GM10847 (cell line): ENCODE measurements around the gene HNRNPD.

Experiments used
- POLR2A ChIP-seq: IDR thresholded peaks from 2 replicates; pipeline ENCODE4 v1.6.1; 2011; ENCODE audit not compliant: insufficient read length; ENCODE audit errors: extremely low read depth

The HNRNPD gene

DNA sequence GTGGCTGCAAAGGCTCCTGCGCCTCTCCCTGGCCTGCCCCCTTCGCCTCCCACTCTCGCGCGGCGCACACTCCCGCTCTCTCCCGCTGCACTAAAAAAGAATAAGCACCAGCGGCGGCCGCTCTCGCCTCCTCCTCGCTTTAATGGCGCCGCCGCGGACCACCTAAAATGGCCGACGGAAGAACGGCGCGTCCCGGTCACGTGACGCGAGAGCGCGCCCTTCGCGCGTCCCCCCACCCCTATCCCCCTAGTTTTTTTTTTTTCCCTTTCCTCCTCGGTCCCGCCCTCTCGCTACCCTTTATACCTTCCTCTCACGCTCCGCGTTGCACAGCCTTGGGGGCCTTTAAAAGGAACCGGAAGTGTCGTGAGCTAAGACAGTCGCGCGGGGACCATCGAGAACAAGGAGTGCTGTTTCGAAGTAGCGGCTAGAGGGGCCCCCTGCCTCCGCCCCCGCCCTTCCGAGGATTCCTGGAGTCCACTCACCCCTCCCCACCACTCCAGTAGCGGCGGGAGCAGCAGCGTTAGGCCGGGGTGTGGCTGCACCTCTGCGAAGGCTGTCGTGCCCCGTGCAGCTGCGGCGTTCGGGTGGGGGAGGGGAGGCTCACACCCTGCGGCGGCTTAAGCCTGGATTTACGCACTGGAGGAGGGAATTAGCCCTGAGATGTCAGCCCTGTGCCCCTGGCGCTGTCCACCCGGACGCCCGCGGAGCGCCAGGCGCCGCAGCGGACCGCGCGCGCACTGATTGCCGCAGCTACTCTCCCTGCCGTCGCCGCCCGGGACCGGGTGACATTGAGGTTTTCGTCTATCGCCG, at the start of gene HNRNPD:
HNRNPD (minus strand) TSS at position 176 of the 810 bp plus-strand sequence. CDS start 313 bp downstream, outside the sequence.
- peak; percentile 94 for TF ChIP-seq POLR2A

GRCh38 chr4:82422616-82423015, 48.8 kb upstream of the HNRNPD start:
- no peak for TF ChIP-seq POLR2A

DNA sequence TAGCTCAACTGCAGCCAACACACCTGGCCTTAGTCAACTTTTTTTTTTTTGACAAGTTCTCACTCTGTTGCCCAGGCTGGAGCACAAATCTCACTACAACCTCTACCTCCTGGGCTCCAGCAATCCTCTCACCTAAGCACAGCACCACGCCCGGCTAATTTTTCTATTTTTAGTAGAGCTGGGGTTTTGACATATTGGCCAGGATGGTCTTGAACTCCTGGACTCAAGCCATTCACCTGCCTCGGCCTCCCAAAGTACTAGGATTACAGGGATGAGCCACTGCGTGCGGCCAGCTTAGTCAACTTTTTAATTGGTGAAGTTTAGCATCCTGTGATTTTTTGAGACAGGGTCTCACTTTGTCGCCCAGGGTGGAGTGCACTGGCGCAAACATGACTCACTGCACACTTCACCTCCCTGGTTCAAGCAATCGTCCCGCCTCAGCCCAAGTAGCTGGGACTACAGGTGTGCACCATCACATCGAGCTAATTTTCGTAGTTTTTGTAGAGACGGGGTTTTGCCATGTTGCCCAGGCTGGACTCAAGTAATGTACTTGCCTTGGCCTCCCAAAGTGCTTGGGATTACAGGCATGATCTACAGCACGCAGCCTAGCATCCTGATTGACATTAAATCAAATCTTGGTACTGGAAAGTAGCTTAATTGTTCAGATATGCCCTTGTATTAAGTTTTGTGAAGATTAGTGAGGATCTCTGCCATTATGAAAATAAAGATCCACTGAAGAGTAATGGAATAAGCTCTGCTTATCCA, 48.2 kb upstream of the HNRNPD start:
- TF ChIP-seq POLR2A, result no peak

GRCh38 chr4:82419451-82419850, 45.7 kb upstream of the HNRNPD start:
- TF ChIP-seq POLR2A, result no peak

DNA sequence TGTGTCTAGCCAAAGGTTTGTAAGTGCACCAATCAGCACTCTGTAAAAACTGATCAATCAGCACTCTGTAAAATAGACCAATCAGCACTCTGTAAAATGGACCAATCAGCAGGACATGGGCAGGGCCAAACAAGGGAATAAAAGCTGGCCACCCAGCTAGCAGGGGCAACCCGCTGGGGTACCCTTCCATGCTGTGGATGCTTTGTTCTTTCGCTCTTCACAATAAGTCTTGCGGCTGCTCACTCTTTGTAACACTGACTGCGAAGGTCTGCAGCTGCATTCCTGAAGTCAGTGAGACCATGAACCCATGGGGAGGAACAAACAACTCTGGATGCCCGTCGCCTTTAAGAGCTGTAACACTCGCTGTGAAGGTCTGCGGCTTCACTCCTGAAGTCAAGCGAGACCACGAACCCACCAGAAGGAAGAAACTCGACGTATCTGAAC, 42.2 kb upstream of the HNRNPD start:
- no peak for TF ChIP-seq POLR2A

DNA sequence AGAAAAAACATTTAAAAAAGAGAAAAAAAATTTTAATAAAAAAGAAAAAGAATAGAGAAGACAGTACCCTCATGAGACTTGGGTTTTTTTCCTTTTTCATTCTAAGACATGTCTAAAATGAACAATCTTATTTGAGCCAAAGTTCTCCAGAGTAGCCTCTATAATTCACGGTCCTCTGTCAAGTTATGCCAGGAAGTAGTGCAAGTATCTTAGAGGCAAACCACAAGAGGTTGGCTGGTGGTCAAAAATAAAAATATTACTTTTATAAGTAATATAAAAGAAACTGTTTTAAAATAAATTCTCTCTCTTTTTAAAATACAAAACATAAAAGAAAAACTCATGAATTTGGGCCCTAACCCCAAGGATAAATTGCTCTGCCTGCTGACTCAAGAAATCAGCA, 29.9 kb upstream of the HNRNPD start:
- TF ChIP-seq POLR2A, result no peak

- no peak for TF ChIP-seq POLR2A
Observed at GRCh38 chr4:82402196-82402775, 28.5 kb upstream of the HNRNPD start.

DNA sequence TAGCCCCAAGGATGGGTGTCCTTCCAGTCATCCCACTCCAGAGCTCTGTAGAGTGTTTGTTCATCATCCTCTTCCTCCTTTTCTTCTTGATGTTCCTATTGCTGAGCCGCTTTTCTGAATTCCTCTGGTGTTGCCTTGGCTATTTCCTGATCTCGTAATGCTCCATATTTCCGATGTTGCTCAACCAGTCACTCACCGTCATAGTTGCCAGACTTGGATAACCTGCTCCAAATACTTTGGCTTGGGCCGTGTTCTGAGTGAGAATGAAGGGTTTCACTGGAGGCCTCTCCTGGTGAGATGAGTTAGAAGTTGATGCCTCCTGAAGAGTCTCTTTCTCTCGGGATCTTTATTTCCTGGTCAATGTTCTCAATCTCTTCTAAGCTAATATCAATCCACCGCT, 27.8 kb upstream of the HNRNPD start:
- TF ChIP-seq POLR2A, result no peak

GRCh38 chr4:82398263-82398662, 24.5 kb upstream of the HNRNPD start:
- no peak for TF ChIP-seq POLR2A

DNA sequence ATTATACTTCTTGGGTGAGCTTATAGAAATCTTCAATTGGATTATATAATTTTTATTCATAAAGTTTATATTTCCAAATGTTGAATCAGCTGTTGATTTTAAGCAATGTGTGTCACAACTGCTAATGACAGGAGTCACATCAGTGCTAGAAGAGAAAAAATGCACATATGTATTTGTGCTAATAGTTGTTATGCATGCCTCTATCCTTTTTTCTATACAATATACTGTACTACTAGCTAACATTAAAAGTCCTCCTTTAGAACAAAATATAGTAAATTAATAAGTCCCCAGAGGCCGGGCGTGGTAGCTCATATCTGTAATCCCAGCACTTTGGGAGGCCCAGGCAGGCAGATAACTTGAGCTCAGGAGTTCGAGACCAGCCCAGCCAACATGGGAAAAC, 23.7 kb upstream of the HNRNPD start:
- no peak for TF ChIP-seq POLR2A

GRCh38 chr4:82394896-82395295, 21.1 kb upstream of the HNRNPD start:
- no peak for TF ChIP-seq POLR2A

DNA sequence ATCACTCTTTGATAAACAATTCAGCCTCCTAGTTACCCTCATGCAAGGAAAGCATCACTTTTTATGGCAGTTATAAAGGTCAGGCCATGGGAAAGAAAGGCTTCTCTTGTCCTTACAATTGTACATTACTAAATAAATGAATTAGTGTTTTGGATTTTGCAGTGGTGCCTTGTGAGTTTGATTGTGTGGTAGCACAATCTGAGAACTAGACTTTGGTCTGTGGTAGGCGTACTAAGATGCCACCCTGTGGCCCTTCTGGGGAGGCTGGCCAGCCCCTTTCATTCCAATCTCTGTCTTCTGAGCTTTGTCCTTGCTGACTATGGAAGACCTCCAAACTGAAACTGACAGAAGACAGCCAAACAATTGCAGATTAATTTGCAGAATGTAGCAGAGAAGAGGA, 14.6 kb upstream of the HNRNPD start:
- no peak for TF ChIP-seq POLR2A

GRCh38 chr4:82382751-82383150, 9.0 kb upstream of the HNRNPD start:
- no peak for TF ChIP-seq POLR2A

DNA sequence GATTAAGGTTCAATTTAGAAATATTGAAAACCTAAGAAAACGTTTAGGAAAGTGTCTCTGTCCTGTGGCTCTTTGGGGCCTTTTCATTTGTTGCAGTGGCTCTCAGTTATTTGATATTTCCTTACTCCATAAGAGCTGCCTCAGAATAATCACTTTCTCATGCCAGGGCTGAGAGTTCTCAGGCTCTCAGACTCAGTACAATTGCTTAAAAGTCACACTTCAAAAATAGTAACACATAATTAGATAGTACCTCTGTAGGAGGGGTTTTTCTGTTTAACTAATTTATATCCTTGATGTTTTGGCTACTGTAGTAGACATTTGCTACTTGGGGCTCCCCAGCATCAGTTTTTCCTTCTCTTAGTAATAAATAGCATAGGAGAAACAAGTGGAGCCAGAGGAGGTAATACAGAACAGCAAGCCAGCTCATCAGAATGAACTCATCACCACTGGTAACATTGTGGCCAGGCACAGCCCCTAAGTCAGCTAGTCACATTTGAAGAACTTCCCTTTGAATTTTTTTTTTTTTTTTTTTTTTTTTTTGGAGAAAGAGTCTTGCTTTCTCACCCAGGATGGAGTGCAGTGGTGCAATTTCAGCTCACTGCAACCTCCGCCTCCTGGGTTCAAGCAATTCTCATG, 8.0 kb upstream of the HNRNPD start:
- TF ChIP-seq POLR2A, result no peak

GRCh38 chr4:82381235-82381634, 7.4 kb upstream of the HNRNPD start:
- no peak for TF ChIP-seq POLR2A
